Medulla oblongata (tissue), 1 donor: Measurements from ENCODE around the gene ALAS2.
"Not testable (repeated sequence)": the region's sequence is repeated elsewhere in the genome, so short reads cannot be mapped to it uniquely, and the experiment has no call there.

Source experiments
- DNase-seq: peaks from one replicate; pipeline ENCODE4 v3.0.0-alpha.2; 2015; ENCODE audit errors: extremely low spot score

The ALAS2 gene, protein sequence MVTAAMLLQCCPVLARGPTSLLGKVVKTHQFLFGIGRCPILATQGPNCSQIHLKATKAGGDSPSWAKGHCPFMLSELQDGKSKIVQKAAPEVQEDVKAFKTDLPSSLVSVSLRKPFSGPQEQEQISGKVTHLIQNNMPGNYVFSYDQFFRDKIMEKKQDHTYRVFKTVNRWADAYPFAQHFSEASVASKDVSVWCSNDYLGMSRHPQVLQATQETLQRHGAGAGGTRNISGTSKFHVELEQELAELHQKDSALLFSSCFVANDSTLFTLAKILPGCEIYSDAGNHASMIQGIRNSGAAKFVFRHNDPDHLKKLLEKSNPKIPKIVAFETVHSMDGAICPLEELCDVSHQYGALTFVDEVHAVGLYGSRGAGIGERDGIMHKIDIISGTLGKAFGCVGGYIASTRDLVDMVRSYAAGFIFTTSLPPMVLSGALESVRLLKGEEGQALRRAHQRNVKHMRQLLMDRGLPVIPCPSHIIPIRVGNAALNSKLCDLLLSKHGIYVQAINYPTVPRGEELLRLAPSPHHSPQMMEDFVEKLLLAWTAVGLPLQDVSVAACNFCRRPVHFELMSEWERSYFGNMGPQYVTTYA

GRCh38 chrX:55030271-55031205 lies at the start of gene ALAS2:
ALAS2 (minus strand) TSS chrX:55030977; CDS start chrX:55026000, 4,977 bp downstream.
- no peak for DNase-seq

- no peak for DNase-seq
These were observed 44.2 kb upstream of the ALAS2 start, which contains the start of gene PAGE2B for GRCh38 chrX:55074851-55075467. PAGE2B (plus strand) TSS chrX:55075030; CDS start chrX:55076042, 1,012 bp downstream.

DNA sequence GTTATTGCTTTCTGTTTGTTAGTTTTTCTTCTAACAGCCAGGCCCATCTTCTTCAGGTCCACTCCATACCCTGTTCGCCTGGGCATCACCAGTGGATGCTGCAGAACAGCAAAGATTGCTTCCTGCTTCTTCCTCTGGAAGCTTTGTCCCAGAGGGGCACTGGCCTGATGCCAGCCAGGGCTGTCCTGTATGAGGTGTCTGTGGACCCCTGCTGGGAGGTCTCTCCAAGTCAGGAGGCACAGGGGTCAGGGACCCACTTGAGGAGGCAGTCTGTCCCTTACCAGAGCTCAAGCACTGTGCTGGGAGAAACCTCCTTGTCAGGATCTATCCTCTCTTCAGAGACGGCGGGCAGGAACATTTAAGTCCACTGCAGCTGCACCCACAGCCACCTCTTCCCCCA lies 41.5 kb upstream of the ALAS2 start:
- no peak for DNase-seq

DNA sequence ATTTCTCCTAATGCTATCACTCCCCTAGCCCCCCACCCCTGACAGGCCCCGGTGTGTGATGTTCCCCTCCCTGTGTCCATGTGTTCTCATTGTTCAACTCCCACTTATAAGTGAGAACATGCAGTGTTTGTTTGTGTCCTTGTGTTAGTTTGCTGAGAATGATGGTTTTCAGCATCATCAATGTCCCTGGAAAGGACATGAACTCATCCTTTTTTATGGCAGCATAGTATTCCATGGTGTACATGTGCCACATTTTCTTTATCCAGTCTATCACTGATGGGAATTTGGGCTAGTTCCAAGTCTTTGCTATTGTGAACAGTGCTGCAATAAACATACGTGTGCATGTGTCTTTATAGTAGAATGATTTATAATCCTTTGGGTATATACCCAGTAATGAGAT lies 36.4 kb upstream of the ALAS2 start:
- DNase-seq, result not testable (repeated sequence)

- DNase-seq, result peak; percentile 57
These were observed 27.0 kb upstream of the ALAS2 start for GRCh38 chrX:55057675-55058249.

DNA sequence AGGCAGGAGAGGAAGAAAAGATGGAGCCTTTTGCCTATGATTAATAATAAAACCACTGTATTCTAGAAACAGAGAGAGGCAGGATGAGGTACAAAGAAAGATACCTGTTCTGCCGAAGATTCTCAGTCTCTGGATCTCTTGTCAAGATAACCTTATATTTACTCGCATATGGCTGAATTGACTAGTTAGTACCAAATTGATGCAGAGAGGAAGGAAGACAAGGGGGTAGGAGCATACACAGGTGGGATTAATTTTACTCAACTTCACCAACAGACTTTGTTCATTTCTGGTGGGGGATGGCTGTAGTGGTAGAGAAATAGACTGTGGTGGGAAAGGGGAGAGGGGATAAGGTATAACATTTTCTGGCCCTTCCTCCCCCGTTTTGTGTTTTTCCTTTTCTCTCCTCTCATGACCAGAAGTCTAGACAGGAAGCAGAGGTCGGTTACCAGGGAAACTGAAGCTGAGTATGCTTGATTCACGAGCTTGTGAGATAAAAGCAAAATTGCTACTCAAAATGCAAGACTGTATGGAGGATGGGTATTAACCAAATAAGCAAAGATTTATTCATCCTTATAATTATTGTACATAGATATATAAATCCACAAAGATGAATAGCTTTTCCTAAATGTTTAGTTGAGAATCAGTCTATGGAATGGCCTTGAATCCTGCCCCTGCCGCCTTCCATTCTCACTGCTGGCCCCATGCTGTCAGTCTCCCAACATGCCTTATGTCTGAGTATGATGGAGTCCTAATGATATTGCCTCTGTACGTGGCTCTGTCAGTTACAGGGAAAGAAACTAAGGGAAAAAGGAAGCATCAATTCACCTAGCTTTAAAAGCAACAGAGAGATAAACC lies 26.3 kb upstream of the ALAS2 start:
- DNase-seq, result peak; percentile 29

GRCh38 chrX:55050599-55050998 lies 19.8 kb upstream of the ALAS2 start:
- DNase-seq, result not testable (repeated sequence)

GRCh38 chrX:55041514-55041913 lies 10.7 kb upstream of the ALAS2 start:
- DNase-seq, result no peak

GRCh38 chrX:55039471-55039870 lies 8.7 kb upstream of the ALAS2 start:
- no peak for DNase-seq

- no peak for DNase-seq
These were observed 2.7 kb upstream of the ALAS2 start for GRCh38 chrX:55033429-55033828.

GRCh38 chrX:55029291-55029690 lies 1.5 kb downstream of the ALAS2 start:
- DNase-seq, result no peak

GRCh38 chrX:55028611-55029010 lies 2.2 kb downstream of the ALAS2 start:
- DNase-seq, result no peak

DNA sequence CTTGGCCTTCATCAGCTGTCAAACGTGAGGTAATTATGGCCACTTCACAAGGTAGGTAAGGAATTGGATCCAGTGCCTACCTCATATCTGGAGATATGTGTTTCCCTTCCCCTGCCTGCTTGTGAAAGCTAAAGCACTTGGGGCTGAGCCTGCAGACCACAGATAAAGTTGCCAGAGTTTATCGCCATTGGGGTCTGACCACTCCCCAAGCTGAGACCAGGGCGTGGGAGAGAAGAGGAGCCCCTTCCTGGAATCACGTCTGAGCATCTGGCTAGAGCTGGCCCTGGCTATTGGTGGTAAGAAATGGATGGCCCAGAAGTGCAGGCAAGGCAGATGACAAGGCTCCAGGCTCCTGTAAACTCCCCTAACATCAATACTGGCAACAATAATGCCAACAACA lies 2.7 kb downstream of the ALAS2 start:
- DNase-seq, result no peak

- no peak for DNase-seq
These were observed 3.9 kb downstream of the ALAS2 start for GRCh38 chrX:55026840-55027239.

DNA sequence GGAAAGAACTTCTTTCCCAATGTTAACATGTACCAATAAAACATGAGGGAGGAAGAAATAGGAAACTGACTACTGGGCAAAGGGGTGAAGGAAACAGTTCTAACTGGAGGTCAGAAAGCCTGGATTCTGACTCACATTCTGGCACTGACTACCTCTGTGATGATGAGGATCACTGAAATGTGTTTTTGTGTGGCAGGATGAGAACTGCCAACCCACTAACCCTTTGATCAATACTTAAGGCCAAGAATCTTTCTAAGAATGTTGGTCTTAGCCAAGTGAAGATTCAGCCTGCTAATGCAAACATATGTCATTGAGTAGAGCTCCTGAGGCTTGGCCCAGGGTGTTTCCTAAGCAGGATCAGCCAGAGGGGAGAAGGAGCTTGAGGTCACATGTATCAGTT lies 4.6 kb downstream of the ALAS2 start:
- no peak for DNase-seq

- DNase-seq, result no peak
These were observed 15.9 kb downstream of the ALAS2 start for GRCh38 chrX:55014897-55015299.

DNA sequence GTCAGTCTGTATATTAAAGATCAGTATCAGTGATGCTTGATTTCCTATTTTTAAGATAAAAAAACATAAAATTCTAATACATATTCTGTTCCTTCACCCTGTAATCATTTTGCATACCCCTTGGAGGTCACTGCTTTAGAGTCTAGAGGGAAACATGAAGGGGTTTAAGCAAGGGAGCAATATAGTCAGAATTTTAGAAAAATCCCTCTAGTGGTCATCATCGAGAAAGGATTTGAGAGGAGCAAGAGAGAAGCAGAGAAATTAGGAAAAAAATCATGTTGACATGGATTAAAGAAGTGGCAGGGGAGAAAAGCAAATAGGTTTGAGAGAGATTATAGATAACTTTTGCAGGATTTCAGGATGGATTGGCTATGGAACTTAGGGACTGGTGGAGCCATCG lies 19.5 kb downstream of the ALAS2 start:
- DNase-seq, result no peak

- DNase-seq, result peak; percentile 39
These were observed 22.0 kb downstream of the ALAS2 start for GRCh38 chrX:55008571-55009358.

- DNase-seq, result no peak
These were observed 23.1 kb downstream of the ALAS2 start for GRCh38 chrX:55007656-55008055.
